ENCODE results near the gene MIB2.

MIB2 gene

GRCh38 chr1:1598051-1598719, 17.1 kb upstream of the MIB2 start:
- DNase-seq (ENCODE audit: low spot score): no peak

DNA sequence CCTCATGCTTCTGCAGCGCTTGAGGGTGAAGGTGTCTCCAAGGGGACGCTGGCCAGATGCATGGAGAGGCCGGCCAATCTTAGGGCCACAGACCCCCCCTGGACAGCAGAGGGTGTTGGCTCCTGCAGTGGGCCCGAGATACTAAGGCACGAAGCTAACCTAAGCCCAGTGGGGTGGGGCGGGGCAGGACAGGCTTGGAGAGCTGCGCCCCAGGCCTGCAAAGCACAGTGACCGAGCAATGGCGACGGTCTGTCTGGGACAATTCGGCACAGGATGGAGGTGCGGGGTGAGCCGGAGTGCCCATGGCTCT, 16.6 kb upstream of the MIB2 start:
- no peak for DNase-seq (ENCODE audit: low spot score)

DNA sequence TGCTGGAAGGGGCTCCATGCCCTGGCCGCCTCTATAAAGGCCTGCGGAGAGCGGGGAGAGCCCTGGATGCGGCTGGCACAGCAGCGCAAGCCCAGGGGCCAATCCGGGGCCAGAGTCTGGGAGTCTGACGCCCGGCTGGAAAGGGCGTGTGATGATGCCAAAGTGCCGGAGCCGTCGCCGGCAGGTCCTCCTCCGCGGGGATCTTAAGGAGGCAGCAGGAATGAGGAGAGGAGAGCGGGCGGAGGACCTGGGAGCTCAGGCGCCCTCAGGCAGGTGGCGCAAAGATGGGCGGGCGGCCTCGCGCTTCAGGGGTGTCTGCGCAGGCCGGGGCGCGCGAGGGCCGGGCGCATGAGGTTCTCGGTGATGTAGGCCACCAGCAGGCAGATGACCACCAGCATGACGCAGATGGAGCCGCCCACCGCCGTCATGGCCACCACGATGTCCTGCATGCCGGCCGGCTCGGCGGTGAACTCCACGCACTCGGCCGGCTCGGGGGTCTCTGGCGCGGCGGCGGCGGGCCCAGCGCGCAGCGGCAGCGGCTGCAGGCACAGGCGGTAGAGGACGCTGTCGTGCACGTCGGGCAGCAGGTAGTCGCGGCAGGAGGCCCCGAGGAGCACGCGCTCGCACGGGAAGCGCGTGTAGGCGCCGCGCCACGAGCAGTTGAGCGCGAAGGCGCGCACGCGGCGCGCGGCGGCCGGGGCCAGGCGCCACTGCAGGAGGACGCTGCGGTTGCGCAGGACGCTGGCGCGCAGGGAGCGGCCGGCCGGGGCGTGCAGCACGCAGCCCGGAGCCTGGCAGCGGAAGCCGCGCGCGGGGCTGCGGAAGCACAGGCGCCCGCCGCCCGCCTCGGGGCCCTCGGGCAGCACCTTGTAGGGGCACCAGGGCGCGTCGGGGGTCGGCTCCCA, 16.0 kb upstream of the MIB2 start:
- peak; percentile 29 for DNase-seq (ENCODE audit: low spot score)

GRCh38 chr1:1599935-1600860, 15.1 kb upstream of the MIB2 start, which contains the start of gene FNDC10:
FNDC10 (minus strand) TSS chr1:1600135; CDS start chr1:1600015, 120 bp downstream.
- DNase-seq (ENCODE audit: low spot score): no peak

DNA sequence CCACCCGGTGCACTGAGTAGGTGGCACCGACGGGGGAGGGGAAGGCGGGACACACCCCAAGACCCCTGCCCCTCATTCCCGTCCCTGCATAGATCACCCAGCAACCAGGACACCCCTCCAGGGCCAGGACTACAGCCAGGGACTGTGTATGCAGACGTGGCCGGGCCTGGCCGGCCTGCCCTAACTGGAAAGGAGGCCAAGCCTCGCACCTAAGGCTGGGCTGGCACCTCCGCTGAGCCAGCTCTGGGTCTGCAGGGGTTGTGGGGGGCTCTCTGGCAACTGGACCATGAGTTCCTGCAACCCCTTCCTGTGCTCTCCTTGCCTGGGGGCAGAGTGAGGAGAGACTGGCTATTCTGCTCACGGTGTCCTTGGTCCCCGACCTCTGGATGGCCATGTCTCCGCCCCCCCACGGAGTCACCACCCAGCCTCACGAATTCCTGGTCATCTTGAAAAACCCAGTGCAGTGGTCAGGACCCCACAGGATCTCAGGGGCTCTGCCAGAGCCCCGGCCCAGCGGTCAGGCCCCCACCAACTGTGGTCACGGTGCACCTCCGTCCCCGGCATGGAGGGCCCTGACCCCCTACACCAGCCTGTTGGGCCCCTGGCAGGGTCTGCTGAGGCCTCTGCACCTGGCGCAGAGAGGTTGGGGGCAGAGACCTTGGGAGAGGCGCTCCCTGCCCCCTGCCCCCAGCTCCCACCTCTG, 14.3 kb upstream of the MIB2 start:
- DNase-seq (ENCODE audit: low spot score): no peak

DNA sequence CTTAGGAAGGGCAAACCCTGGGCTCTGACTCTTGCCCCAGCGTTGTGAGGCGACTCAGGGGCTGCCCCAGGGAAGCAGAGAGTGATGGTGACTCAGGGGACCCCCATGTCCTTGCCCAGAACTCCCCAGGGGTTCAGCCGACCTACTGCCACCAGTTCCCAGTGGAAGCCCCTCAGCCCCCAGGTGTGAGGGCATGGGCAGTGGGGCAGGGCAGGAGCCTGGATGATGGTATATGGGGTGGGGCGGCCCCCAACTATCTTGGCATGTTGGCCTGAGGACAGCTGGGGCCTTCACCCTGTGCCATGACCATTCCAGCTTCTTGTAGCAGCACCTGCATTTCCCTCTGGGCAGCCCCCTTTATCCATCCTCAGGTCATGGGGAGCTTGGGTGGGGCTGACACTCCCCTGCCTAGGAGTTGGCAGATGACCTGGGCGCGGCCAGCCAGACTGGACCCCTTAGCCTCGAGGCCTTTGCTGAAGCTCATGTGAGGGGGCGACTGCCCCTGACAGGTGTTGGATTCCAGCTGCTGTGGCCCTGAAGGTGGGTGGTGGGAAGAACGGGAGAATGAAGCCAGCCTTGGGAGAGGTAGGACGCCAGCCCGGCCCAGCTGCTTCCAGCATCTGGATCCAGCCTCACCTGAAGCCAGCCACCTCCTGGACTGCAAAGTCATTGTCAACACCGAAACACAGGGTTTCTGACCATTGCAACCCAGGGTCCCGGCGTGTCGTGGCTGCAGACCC, 13.6 kb upstream of the MIB2 start:
- DNase-seq (ENCODE audit: low spot score): no peak

DNA sequence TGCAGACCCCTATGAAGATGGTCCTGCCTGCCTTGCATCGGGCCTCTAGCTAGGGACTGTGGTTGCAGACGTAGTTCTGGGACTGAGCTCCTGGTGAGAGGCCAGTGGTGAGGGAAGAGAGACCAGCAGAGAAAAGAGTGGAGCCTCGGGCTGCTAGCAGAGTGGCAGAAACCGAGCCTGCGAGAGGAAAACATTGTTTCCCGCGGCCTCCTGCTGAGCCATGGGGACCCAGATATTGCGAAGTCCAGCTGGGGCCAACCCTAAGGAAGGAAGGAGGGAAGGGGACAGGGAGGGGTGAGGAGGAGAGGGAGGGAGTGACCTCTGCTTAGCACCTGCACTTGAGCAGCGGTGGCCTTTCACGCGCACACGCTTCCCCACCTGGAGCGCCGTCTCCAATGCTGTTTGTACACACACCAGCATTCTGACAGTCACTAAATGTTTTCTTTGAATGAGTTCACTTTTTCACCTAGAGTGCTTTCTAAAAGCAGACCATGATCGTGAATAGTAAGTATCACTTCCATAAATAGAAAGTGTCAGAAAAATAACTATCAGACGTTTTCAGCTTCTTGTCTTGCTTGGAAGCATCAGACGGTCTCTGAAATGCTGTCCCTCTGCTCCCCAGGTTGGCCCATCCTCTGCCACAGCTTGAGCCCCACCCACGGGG, 12.9 kb upstream of the MIB2 start:
- no peak for DNase-seq (ENCODE audit: low spot score)

- DNase-seq (ENCODE audit: low spot score): no peak
These were observed 12.3 kb upstream of the MIB2 start for GRCh38 chr1:1602968-1603506.

DNA sequence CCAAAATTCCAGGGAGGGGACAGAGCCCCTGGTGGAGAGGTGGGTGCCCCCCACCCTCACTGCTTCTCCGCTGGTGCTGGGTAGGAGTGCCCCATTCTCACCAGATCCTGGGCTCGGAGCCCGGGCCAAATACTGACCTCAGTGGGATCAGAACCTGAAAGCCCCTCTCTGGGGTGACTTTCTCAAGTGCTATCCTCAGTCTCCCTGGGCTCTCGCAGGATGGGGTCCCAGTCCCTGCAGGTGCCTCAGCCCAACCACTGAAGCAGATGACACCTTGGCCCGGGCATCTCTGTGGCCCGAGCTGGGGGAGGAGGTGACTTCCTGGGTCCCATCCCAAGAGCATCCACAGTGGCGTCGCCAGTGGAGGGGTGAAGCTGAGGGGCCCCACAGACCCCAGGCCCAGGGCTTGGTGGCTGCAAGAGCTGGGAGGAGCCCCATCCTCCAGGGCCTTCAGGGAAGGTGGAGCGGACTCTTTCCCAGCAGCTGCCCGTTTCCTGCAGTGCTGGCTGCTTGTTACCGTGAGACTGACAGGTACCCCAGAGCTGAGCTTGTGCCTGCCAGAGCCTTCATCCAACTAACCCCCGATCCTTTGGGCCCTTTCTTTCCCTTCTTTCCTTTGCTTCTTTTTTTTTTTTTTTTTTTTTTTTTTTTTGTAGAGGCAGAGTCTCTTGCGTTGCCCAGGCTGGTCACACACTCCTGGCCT, 11.5 kb upstream of the MIB2 start:
- DNase-seq (ENCODE audit: low spot score): no peak

- DNase-seq (ENCODE audit: low spot score): no peak
These were observed 10.8 kb upstream of the MIB2 start for GRCh38 chr1:1604374-1605033.

DNA sequence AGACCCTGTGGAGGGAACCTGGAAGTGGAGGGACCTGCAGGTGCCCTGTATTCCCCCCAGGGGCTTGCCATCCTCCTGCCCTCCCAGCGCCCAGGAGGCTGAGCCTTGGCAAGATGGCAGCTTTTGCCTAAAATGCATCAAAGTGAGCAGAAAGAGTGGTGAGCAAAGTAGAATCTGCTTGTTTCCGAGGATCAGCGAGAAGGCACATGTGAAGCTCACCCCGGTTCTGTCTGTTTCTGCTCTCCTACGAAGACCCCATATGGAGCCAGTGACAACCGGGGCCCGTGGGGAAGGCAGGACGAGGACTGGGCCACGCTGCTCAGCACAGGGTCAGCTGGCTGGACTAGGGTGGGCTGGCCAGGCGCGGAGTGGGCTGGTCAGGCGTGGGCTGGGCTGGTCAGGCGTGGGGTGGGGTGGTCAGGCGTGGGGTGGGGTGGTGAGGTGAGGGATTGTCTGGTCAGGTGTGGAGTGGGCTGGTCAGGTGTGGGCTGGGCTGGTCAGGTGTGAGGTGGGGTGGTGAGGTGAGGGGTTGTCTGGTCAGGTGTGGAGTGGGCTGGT, 10.2 kb upstream of the MIB2 start:
- DNase-seq (ENCODE audit: low spot score): no peak

GRCh38 chr1:1605724-1606123, 9.6 kb upstream of the MIB2 start:
- DNase-seq (ENCODE audit: low spot score): no peak

GRCh38 chr1:1606232-1606631, 9.1 kb upstream of the MIB2 start:
- no peak for DNase-seq (ENCODE audit: low spot score)

GRCh38 chr1:1609822-1610485, 5.3 kb upstream of the MIB2 start:
- DNase-seq (ENCODE audit: low spot score): no peak

GRCh38 chr1:1610796-1611195, 4.5 kb upstream of the MIB2 start:
- DNase-seq (ENCODE audit: low spot score): no peak

DNA sequence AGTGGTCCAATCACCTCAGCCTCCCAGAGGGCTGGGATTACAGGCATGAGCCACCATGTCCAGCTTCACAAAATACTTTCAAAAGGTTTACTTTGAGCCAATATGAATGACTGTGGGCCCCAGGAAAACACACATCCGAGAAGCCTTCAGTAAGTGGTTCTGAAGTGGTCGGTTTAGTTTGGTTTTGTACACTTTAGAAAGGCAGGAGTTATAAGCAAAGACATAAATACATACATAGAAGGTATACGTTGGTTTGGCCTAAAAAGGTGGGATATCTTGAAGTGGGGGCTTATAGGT, 3.2 kb upstream of the MIB2 start:
- no peak for DNase-seq (ENCODE audit: low spot score)

- DNase-seq (ENCODE audit: low spot score): no peak
These were observed 1.7 kb upstream of the MIB2 start for GRCh38 chr1:1613509-1614082.

All from CD4-positive, alpha-beta T cell treated with Interleukin-15 for 4 hours (primary cell).